CD4-positive, alpha-beta T cell treated with Interleukin-4 for 1 hour (primary cell): Measurements from ENCODE around the gene NOP16.
"Not testable (repeated sequence)": the region's sequence is repeated elsewhere in the genome, so short reads cannot be mapped to it uniquely, and the experiment has no call there.

Experiments
- DNase-seq, 2 donors: peaks; one replicate each; pipeline ENCODE4 v3.0.0-alpha.2; 2020 to 2022

Gene NOP16

DNA sequence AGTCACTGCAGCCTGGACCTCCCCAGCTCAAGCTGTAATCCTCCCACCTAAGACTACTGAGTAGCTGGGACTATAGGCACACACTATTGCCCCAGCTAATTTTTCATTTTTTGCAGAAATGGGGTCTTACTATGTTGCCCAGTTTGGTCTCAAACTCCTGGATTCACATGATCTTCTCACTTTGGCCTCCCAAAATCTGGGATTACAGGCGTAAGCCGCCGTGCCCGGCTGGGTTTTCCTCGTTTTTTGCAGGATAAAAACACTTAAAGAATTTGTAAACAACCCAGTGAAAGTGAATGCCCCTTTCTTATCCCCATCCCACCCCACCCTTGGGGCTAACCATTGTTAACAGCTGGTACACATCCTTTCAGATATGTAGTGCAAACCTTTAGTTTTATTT lies 20.2 kb upstream of the NOP16 start:
- DNase-seq: no peak

DNA sequence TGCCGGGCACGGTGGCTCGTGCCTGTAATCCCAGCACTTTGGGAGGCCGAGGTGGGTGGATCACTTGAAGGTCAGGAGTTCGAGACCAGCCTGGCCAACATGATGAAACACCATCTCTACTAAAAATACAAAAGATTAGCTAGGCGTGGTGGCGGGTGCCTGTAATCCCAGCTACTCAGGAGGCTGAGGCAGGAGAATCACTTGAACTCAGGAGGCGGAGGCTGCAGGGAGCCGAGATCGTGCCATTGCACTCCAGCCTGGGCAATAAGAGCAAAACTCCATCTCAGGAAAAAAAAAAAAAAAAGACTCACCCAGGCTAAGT lies 19.8 kb upstream of the NOP16 start:
- not testable (repeated sequence) for DNase-seq

DNA sequence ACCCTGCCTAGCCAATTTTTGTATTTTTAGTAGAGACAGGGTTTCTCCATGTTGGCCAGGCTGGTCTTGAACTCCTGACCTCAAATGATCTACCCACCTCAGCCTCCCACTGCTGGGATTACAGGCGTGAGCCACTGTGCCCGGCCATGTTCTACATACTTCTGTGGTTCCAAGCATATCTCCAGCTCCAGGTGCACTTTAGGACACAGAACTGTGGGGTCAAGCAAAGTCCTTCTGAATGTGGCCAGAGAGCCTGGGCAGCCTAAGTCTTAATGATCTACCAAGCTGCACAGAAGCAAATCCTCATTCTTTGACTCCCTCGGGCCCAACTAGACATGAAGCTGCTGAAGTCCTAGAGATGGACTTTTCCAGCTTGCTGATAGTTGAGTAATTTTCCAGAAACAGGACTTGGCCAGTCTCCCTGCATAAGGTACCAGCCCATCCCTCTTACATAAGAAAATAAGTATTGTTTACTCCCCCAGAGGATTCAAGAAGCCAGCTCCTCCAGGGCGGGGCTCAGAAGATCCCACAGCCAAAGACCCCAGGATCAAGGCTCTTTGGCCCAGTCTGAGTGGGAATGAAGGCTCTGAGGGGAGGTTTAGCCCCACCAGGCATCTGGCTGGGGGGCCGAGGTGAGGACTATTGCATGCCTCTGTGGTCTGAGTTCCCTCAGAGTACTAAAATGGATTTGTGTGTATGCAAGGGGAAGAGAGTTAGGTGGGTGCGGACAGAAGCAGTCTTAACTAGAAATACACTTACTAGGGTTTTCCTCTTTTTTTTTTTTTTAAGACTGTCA lies 19.3 kb upstream of the NOP16 start:
- no peak for DNase-seq

DNA sequence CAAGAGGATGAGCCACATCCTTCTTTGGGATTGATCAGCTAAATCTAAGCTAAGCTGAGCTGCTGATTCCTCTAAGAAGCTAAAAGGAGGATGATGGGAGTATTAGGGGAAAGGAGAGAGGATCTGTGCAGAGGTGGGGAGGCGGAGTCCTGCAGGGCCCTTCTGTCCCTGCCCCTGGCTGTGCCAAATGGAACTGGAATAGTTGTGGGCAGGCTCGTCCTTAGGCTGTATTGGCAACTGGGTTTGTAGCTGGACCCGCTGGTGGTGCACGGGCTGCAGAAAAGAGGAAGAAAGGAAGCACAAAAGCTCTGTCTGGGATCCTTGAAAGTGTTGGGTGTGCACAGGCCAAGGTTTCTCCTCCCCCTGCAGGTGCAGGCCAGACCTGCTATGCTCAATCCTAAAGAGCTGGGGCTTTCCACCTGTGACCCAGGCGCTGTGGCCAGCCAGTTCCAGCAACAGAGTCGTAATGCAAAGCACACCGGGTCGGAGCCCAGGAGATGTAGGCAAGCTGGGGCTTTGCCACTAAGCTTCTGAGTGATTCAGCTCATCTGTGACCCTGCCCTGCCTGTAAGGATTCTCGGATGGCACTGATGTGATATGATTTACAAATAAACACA lies 18.1 kb upstream of the NOP16 start:
- DNase-seq: peak in 1 of 2 donors; percentile 7

DNA sequence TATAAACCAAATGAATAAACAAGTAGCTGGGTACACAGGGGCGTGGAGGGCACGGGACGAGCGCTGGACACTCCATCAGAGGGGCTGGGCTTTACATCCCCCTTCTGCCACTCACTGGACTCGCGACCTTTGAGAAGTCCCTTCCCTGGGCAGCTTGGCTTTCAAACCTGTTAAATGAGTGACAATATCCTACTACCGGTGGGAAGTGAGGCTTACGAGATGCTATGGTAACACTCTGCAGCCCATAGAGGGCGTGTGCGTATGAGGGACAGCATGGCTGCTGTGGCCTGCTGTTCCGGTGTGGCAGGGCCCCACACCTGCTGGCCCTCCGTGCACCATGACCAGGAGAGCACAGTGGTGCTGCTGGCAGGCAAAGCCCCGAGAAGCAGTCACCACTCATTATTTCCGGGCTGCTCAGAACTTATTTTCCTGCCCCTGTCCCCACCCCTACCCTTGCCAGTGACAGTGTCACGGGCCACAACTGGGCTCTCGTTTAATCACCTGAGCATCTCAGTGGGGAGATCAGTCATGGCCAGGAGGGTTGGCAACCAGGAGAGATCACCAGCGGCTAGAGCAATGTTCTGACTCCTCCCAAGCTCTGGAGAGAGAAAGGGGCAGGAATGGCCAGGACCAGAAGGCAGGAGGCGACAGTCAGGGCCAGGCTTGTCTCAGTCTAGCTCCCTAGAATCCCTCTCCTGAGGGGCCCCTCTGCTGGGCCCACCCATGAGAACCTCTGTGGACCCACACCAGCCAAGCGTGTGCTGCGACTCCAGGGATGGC lies 17.4 kb upstream of the NOP16 start:
- DNase-seq: peak in 1 of 2 donors; percentile 1

DNA sequence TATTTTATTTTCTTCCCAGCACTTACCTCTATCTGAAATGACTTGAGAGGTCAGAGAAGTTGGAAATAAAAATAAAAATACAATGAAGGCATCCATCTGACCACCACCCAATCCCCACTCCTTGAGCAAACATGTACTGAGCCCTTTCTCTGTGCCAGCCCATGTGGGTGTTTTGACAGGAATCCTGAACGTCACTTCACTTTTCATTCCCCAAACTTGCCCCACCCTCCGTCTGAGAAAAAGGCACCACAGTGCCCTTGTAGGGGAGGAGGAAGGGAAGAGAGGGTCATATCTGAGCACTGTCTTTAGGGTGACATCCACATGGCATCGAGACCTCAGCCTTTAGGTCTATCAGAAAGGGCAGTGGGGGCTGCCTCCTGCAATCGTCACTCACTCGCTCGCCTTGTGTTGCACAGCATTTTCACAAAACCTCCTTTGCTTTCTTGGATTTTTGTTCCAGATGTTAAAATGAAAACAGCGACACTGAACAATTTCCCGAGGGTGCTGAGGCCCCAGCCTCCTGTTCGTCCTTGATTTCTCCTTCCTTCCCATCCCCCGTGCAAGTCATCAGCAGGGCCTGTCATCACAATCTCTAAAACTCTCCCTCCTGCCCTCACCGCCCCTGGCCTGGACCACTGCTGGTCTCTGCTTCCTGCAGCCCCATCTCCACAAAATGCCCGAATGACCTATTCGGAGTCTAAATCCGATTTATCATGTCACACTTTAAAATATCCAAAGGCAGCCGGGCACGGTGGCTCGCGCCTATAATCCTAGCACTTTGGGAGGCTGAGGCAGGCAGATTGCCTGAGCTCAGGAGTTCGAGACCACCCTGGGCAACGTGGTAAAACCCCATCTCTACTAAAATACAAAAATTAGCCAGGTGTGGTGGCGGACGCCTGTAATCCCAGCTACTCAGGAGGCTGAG lies 13.1 kb upstream of the NOP16 start:
- DNase-seq: no peak

DNA sequence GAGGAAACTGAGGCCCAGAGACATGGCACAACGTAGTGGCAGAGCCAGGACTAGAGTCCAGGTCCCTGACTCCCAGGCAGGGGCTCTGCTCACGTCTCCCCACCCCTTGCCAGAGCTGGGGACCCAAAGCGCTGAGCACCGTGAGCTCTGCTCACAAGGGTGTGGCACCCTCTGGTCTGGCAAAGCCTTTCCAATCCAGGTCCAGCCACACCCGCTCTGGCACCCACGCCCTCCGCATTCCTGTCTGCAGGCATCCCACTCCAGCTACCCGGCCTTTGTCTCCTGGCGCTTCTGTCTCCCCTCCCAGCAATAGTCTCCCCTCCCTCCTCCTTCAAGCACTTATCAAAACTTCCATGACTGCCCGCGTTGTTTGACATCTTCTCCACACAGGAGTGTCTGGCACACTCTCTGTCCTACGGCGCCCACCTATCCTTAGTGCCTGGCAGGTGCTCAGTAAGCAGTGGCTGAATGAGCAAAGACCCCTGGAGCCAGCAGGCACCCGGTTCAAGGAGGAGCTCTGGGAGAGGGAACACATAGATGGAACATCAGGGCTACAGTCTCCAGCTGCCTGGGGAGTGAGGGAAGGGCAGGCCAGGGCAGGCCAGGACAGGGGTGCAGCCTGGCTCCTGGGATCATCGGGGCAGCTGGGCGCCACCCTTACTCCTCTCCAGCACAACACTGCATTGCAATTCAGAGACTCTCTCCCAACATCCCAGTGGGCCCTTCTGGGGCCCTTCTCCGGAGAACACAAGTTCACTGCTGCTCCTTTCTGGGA lies 12.2 kb upstream of the NOP16 start:
- no peak for DNase-seq

DNA sequence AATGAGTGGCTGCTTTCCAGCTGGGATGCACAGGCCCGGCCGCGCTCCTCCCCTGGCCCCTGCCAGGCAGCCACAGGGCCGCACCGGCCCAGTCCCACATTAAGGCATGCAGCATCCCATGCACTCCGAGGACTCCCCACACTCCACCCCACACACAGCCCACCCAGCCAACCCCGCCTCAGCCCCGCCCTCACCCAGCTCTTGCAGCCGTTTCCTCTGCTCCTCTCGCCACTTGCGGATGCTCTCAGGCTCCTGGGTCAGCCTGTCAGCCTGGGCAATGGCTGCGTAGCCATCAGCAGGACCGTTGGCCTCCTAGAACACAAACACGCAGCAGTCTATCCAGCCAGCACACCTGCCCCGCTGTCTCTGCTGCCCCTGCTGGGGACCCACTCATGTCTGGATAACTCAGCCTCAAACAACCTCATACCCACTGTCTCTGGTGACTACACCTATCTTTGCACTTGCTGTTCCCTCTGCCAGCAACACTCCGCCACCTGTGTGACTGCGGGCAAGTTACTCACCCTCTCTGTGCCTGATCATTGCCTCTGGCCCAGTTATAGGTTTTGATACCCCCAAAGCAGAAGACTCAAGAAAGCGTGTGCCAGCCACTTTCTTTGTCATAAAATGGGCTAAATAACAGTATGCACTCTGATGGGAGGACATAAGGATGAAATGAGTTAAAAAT lies 9.5 kb upstream of the NOP16 start:
- DNase-seq: no peak

DNA sequence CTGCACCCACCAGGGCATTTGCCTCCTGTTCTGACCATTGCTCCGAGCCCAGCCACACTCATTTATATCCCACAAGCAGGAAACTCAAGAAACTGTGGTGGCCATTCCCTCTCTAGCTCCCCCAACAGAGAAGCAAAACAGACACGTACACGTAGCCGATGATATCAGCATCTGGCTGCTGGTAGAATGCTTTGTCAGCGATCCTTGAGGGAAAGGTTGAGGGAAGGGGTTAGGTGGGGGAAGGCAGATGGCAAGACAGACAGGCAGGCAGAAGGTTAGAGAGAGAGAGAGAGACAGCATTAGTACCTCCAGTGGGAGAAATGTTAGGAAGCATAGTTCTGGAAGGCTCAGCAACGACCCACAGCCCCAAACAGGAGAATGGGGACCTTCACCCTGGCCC lies 7.9 kb upstream of the NOP16 start:
- DNase-seq: no peak

DNA sequence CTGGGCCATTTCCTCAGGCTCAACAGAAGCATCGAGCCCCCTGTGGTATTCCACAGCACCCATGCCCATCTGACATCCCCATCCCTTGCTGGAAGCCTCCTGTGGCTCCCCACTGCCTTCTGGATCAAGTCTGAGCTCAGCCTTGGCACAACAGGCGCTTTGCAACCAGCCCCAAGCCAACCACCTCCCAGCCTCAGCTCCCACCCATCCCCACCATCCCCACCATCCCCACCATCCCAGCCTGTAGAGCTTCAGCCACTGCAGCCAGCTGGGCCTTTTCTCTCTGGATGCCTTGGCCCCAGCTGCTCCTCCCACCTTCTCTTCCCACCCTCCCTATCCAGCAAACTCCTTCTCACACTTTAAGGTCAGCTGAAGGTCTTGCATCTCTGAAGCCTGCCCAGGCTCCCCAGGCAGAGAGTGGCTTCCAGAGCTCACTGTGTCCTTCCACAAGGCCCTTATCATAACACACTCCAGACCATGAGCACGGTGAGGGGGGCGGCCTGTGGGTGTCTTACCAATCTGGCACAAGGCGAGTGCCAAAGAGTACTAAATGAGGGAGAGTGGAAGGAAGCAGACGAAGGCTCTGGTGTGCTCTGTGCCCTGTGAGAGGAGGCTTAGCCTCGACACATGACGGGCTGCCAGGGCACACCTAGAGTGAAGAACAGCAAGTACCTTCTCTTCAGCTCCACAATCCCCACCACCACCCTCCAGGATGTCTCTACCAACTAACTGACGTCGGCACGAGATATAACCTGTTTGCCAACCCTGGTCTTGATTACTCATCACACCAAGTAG lies 6.7 kb upstream of the NOP16 start:
- DNase-seq: no peak

DNA sequence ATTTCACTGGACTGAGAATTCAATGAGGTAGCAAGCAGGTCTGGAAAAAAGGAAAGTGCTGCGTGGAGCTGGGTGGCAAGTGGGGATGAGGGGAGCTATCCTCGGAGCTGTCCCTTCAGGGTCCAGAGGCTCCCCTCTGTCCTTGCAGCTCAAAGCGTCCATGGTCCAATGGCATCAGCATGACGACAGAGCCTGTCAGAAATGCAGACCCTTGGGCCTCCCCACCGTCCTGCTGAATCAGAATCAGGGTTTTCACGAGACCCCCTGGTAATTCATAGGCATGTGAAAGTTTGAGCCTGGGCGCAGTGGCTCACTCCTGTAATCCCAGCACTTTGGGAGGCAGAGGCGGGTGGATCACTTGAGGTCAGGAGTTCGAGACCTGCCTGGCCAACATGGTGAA lies 5.7 kb upstream of the NOP16 start:
- no peak for DNase-seq

DNA sequence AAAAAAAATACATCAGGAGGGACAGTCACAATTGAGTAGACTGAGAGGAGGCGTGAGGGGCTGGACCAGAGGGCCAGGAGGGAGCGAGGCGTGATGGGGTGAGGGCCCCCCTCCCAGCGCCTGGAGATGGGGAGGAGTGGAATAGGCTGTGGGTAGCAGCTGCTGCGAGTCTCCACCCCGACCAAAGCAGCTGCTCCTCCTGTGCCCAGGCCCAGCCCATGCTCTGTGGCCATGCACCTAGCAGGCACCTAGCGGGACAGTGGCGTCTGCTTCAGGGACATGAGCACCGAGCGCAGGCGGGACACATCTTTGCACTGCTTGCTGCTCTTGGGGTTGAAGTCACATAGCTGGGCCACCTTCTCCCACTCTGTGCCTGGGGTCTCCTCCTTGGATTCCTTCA lies 4.1 kb upstream of the NOP16 start:
- DNase-seq: no peak

DNA sequence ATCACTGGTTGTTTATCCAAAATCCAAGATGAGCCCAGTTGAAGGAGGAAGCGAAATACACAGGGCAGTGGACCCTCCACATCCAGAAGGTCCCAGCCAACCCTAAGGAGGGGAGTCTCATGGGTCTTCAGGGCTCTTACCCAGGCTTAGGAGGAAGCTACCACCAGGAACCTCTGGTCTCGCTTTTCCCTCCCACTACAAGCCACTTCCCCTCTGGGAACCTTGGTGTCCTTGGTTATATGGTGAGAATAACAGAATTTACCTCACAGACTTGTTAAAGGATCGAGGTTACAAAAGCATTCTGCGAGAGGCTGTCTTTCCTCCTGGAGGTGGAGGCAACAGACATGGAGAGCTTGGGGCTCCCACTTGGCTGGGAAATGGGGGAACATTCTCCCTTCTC lies 3.6 kb upstream of the NOP16 start:
- DNase-seq: no peak

DNA sequence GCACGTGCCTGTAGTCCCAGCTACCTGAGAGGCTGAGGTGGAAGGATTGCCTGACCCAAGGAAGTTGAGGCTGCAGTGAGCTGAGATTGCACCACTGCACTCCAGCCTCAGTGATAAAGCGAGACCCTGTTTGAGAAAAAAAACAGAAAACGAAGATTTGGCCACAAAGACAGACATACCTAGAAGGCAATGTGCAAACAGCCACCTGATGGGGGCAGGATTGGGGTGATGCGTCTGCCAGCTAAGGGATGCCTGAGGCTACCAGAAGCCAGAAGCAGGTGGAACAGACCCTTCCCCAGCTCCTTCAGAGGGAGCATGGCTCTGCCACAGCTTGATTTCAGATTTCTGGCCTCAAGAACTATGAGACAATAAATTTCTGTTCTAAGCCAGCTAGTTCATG lies 3.1 kb upstream of the NOP16 start:
- DNase-seq: no peak

DNA sequence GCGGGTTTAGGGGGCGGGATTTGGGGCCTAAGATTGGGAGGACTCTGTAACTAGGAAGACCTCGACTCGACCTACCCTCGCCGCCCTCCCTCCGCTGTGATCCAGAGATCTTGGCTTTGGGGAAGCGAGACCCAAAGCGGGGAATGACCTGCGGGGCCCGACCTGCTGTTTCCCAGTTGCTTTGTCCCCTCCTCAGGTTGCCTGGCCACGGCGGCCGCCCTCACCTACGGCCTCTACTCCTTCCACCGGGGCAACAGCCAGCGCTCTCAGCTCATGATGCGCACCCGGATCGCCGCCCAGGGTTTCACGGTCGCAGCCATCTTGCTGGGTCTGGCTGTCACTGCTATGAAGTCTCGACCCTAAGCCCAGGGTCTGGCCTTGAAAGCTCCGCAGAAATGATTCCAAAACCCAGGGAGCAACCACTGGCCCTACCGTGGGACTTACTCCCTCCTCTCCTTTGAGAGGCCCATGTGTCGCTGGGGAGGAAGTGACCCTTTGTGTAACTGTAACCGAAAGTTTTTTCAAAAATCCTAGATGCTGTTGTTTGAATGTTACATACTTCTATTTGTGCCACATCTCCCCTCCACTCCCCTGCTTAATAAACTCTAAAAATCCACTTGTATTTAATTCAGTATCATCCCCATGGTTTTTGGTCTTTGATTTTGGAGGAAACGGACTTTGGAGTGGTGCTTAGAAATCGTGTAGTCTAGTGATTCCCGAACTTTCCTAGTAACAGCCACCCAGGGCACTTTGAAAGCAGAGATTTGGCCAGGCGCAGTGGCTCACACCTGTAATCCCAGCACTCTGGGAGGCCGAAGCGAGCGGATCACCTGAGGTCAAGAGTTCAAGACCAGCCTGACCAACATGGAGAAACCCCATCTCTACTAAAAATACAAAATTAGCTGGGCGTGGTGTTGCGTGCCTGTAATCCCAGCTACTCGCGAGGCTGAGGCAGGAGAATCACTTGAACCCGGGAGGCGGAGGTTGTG lies 1.0 kb upstream of the NOP16 start:
- DNase-seq: no peak

DNA sequence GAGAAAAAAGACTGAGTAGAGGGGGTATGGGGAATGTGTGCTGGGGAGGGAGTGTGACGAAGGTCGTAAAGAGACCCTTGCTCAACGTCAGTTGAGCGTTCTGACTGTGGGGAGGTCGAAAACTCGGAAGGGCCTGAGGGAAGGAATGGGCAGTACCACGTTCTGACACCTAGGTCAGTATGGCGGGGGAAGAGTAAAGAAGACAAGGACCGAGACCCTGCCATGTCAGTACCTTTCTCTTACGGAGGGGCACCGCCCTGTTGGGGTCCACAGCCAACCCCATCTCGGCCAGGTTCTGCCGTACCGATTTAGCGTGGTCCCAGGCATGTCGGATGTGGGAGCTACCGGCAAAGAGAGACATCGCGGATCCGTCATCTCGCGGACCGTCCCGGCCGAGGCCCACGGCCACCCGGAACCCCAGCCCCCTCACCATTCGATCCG lies 375 bp downstream of the NOP16 start:
- no peak for DNase-seq

DNA sequence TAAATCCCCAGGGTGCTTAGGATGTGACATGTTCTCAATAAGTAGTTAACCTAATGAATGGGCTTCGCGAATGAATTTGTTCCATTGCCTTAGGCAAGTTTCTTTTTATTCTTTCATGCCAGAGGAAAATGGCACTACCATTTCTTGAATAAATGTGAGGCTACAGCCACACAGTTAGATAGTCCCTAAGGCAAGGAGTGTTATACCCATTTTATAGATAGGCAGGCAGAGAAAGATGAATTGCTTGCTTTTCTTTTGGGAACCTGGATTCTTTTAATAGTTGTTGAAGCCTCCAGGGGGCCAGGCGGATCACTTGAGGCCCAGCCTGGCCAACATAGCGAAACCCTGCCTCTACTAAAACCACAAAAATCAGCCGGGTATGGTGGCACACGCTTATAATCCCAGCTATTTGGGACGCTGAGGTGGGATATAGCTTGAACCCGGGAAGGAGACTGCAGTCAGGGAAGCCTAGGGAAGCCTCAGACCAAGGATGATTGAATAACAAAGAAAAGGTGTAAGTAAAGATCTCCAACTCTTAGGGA lies 943 bp downstream of the NOP16 start:
- DNase-seq: no peak

DNA sequence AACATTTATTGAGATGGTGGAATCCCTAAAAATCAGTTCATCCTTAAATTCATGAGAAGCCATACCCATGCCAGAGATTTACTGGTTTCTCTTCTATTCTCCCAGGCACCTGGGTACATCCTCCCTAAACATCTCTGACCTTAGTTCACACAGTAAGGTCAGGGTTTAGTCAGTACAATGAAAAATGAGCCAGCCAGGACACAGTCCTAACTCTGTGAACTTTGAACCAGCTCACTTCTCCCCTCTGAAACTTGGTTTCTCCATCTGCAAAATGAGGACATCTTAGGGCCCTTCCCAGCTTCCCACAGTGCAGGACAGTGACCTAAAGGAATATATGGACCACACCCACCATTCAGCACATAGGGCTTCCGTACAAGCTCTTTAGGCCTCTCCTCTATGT lies 1.9 kb downstream of the NOP16 start:
- no peak for DNase-seq

DNA sequence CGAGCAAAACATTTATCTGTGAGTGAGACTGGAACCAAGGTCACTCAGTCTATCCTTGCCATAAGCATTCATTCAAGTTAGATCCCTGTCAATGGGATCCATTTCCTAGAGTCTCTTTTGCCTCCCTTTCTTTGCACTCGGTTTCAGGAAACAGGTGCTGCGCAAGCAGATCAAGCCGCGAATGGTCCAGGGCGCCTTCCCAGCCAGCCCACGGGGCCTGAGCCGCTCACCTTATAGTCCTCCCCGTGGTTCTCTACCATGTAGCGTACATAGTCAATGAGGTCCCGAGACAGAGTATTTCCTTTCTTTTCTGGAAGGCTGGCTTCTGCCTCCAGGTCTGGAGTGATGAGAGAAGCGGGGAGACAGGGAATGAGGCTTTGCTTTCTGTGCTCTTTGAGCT lies 3.4 kb downstream of the NOP16 start:
- no peak for DNase-seq
